Measurements from ENCODE around the gene VPS18.

The VPS18 gene

GRCh38 chr15:40936709-40937666 lies 42.7 kb downstream of the VPS18 start:
- DNase-seq, result no peak

- DNase-seq, result no peak
Observed at GRCh38 chr15:40937762-40938535, 43.7 kb downstream of the VPS18 start.

- no peak for DNase-seq
Observed at GRCh38 chr15:40938536-40938870, 44.3 kb downstream of the VPS18 start.

- DNase-seq, result no peak
Observed at GRCh38 chr15:40940296-40940801, 46.1 kb downstream of the VPS18 start.

GRCh38 chr15:40941068-40941527 lies 46.8 kb downstream of the VPS18 start:
- DNase-seq, result no peak

- DNase-seq, result peak; percentile 72 to 78
Observed at GRCh38 chr15:40941528-40942336, 47.5 kb downstream of the VPS18 start.

GRCh38 chr15:40942337-40942854 lies 48.1 kb downstream of the VPS18 start:
- DNase-seq, result peak; percentile 19 to 35

- no peak for DNase-seq
Observed at GRCh38 chr15:40942878-40943277, 48.6 kb downstream of the VPS18 start.

- DNase-seq, result no peak
Observed at GRCh38 chr15:40943764-40944365, 49.6 kb downstream of the VPS18 start.

- no peak for DNase-seq
Observed at GRCh38 chr15:40944510-40945296, 50.5 kb downstream of the VPS18 start.

GRCh38 chr15:40948706-40949473 lies 54.6 kb downstream of the VPS18 start:
- DNase-seq, result no peak

- no peak for DNase-seq
Observed at GRCh38 chr15:40949756-40950207, 55.5 kb downstream of the VPS18 start.

GRCh38 chr15:40951764-40952163 lies 57.5 kb downstream of the VPS18 start:
- DNase-seq, result no peak

GRCh38 chr15:40952301-40952900 lies 58.2 kb downstream of the VPS18 start:
- DNase-seq, result no peak

GRCh38 chr15:40952901-40953712 lies 58.9 kb downstream of the VPS18 start, which contains the start of gene CHAC1:
Gene CHAC1, plus strand, starts transcription at chr15:40953471. Its CDS starts 113 bp downstream, at chr15:40953584.
- peak; percentile 88 to 92 for DNase-seq

Data from inflammatory macrophage treated with lipopolysaccharide for 1 hour (primary cell).